GM12892 (cell line): ENCODE results near the gene MAMLD1.

Experiments used
- POLR2A ChIP-seq: IDR thresholded peaks from 2 replicates; pipeline ENCODE4 v1.6.1; 2011; ENCODE audit warnings: low read depth, low read length, control low read depth
- POLR2AphosphoS5 ChIP-seq: IDR thresholded peaks from 2 replicates; pipeline ENCODE4 v1.6.1; 2011; ENCODE audit warnings: low read depth, low read length, control low read depth
- TAF1 ChIP-seq: IDR thresholded peaks from 2 replicates; pipeline ENCODE4 v1.6.1; 2011; ENCODE audit warnings: low read depth, mild to moderate bottlenecking, control low read depth, low read length, borderline replicate concordance

DNA sequence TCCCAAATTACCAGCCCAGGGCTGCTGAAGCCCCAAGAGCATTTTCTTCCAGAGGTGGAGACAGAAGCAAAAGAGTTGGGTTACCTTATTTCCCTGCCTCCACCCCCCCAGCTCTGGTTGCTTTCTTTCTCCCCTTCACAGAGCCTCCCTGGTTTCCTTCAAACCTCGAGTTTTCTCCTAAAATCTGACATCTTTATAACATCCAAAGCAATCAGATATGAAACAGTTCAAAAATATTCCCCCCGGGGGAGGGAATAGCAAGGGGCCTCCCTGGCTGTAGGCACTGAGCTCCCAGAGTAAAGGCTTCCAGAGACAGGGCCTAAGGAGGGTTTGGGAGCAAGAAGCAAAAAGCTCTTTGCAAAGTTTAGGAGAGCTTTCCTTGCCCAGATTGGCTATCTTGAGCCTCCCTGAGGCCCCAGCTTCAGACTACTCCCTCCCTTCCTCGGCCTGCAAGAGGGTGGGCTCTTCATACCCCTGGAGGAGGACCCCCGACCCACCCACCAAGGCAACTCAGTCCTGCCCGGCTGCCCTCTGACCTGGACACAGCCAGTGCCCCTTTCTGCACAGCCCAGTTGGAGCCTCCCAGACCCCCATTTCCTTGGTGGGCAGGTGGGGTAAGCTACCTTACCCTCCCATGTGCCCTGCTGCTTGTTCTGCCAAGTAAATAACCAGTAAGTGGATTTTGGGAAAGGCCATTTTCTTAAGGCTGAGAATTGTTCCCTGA is 7.6 kb downstream of the MAMLD1 start:
- no peak for TF ChIP-seq POLR2A
- no peak for TF ChIP-seq POLR2AphosphoS5
- TF ChIP-seq TAF1: no peak
